CD4-positive, alpha-beta T cell treated with Interleukin-17A for 4 hours (primary cell): ENCODE data around the gene RAD51B.

Source experiments
- DNase-seq: peaks from one replicate; pipeline ENCODE4 v3.0.0-alpha.2; 2020; ENCODE audit warnings: mixed read lengths

Gene RAD51B

GRCh38 chr14:68154275-68154674 is 334.7 kb downstream of the RAD51B start:
- no peak for DNase-seq

- no peak for DNase-seq
Observed at GRCh38 chr14:68157971-68158371, 338.4 kb downstream of the RAD51B start.

GRCh38 chr14:68158640-68159039 is 339.1 kb downstream of the RAD51B start:
- DNase-seq, result no peak

- no peak for DNase-seq
Observed at GRCh38 chr14:68159701-68160633, 340.4 kb downstream of the RAD51B start.

GRCh38 chr14:68160779-68161546 is 341.4 kb downstream of the RAD51B start:
- DNase-seq, result no peak

- DNase-seq, result no peak
Observed at GRCh38 chr14:68162887-68163286, 343.3 kb downstream of the RAD51B start.

- no peak for DNase-seq
Observed at GRCh38 chr14:68164711-68165113, 345.1 kb downstream of the RAD51B start.

- no peak for DNase-seq
Observed at GRCh38 chr14:68165274-68165843, 345.8 kb downstream of the RAD51B start.

GRCh38 chr14:68166731-68167382 is 347.3 kb downstream of the RAD51B start:
- no peak for DNase-seq

- no peak for DNase-seq
Observed at GRCh38 chr14:68167383-68168087, 348.0 kb downstream of the RAD51B start.

GRCh38 chr14:68168460-68169109 is 349.0 kb downstream of the RAD51B start:
- no peak for DNase-seq

- DNase-seq, result no peak
Observed at GRCh38 chr14:68172216-68172615, 352.6 kb downstream of the RAD51B start.

- no peak for DNase-seq
Observed at GRCh38 chr14:68172627-68173026, 353.0 kb downstream of the RAD51B start.

- no peak for DNase-seq
Observed at GRCh38 chr14:68173227-68173972, 353.8 kb downstream of the RAD51B start.

GRCh38 chr14:68174446-68174845 is 354.9 kb downstream of the RAD51B start:
- DNase-seq, result no peak

GRCh38 chr14:68176687-68177086 is 357.1 kb downstream of the RAD51B start:
- DNase-seq, result no peak

- no peak for DNase-seq
Observed at GRCh38 chr14:68177728-68178127, 358.1 kb downstream of the RAD51B start.

- no peak for DNase-seq
Observed at GRCh38 chr14:68178282-68178681, 358.7 kb downstream of the RAD51B start.

GRCh38 chr14:68181519-68182326 is 362.1 kb downstream of the RAD51B start:
- DNase-seq, result no peak

GRCh38 chr14:68182492-68182891 is 362.9 kb downstream of the RAD51B start:
- DNase-seq, result no peak
